ENCODE data around the gene PRDM7. TPM values are rescaled to one million over a fixed set of nuclear protein-coding genes. Genes with fewer than 3 reads are reported as not detected.

Gene PRDM7
- total and polyA plus RNA-seq, 2 of the 4 experiments (the other 2 are of a cell fraction): not detected

GRCh38 chr16:90077757-90078578 is 837 bp upstream of the PRDM7 start:
- H2BK120ac ChIP-seq (ENCODE audit: low read depth, low read length): peak overlapping the region; percentile 28
- H2BK15ac ChIP-seq (ENCODE audit: low read depth, low read length): peak overlapping the region; percentile 1; the same call in 1 of the 3 replicates
- peak overlapping the region; percentile 63; the same call in 1 of the 2 replicates for H3K23ac ChIP-seq (ENCODE audit: low read depth, low read length)
- H3K36me3 ChIP-seq (ENCODE audit: control insufficient read depth, insufficient read depth, low read length): no peaks in the 10 kb centered on the region
- peak; percentile 42 for DNase-seq
- H3K4ac ChIP-seq (ENCODE audit: low read depth, low read length): peak overlapping the region; percentile 85
- WGBS, 2 experiments (ENCODE audit: extremely low coverage in 2 of 2, insufficient read length in 1 of 2): 40% methylated on average over 12 of the region's 23 CpGs; no CpG with 5 or more reads in 1 of the 2 experiments
- H2AK5ac ChIP-seq (ENCODE audit: low read depth, low read length): no peak overlapping the region
- H3K79me1 ChIP-seq (ENCODE audit: low read depth in 1 of 2, low read length in 2 of 2): no peaks in the 10 kb centered on the region
- ChIA-PET POLR2A (ENCODE audit: unreplicated experiment) (no interaction called here), CTCF (no interaction called here)
- in situ Hi-C loops (cut with MboI; ENCODE audit: low sequenced_read_pairs) (no loop called here), dilution Hi-C loops (cut with HindIII; ENCODE audit: low sequenced_read_pairs, unreplicated experiment) (no loop called here), intact Hi-C loops (cut with micrococcal nuclease) (no loop called here)
- no TSS peak for BruUV-seq (replicated peaks)
- H3K56ac ChIP-seq (ENCODE audit: extremely low read depth, insufficient read depth, low read length): no peak overlapping the region; the same call in 1 of the 2 replicates
- no peaks in the 10 kb centered on the region for H4K20me1 ChIP-seq (ENCODE audit: insufficient read depth, low read length)
- H4K91ac ChIP-seq (ENCODE audit: insufficient read depth, low read depth, low read length): peak overlapping the region; percentile 33; the same call in 1 of the 2 replicates
- H2BK20ac ChIP-seq (ENCODE audit: low read depth, low read length): no peak overlapping the region
- no peaks in the 10 kb centered on the region for H3K9me3 ChIP-seq (ENCODE audit: control insufficient read depth, insufficient read depth, low read length)
- no peak overlapping the region for H2BK5ac ChIP-seq (ENCODE audit: low read depth, low read length, poor library complexity, severe bottlenecking)
- H3K4me1 ChIP-seq (ENCODE audit: control insufficient read depth, insufficient read depth, low read length): peaks cover 4% of the 10 kb centered on the region; the same call in 1 of the 2 replicates
- peak overlapping the region; percentile 17; the same call in 1 of the 2 replicates for H4K5ac ChIP-seq (ENCODE audit: low read depth, low read length)
- H3K9me1 ChIP-seq (ENCODE audit: insufficient read depth, low read length): 0 out of 2 replicates have a peak, but pooled peaks cover 3% of the 10 kb centered on the region
- peak overlapping the region; percentile 64 for H3K14ac ChIP-seq (replicated peaks; ENCODE audit: low read depth, low read length)
- no peak for TF ChIP-seq RAD21 (IDR thresholded peaks at IDR 0.05; ENCODE audit: low read length)
- TF ChIP-seq, protein P1, sequence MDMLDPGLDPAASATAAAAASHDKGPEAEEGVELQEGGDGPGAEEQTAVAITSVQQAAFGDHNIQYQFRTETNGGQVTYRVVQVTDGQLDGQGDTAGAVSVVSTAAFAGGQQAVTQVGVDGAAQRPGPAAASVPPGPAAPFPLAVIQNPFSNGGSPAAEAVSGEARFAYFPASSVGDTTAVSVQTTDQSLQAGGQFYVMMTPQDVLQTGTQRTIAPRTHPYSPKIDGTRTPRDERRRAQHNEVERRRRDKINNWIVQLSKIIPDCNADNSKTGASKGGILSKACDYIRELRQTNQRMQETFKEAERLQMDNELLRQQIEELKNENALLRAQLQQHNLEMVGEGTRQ (IDR thresholded peaks at IDR 0.05; ENCODE audit: low read depth, low read length): no peak
- TF ChIP-seq RFX5 (IDR thresholded peaks at IDR 0.05; ENCODE audit: low read depth, low read length): no peak
- TF ChIP-seq SMC3 (IDR thresholded peaks at IDR 0.05; ENCODE audit: low read depth, low read length): no peak
- no peak for TF ChIP-seq MAFK (IDR thresholded peaks at IDR 0.05; ENCODE audit: low read depth, low read length)
- TF ChIP-seq MXI1 (IDR thresholded peaks at IDR 0.05; ENCODE audit: borderline replicate concordance, low read depth, low read length): no peak
- peak overlapping the region; percentile 44 for H3K9ac ChIP-seq (ENCODE audit: low read depth, low read length)
- peaks cover 9% of the 10 kb centered on the region for H3K27me3 ChIP-seq (ENCODE audit: control insufficient read depth, insufficient read depth, low read length)
- peak overlapping the region; percentile 64 to 92; a peak in 3 of 4 replicates for H4K8ac ChIP-seq (ENCODE audit: low read depth in 2 of 2, low read length in 2 of 2)
- H3K4me2 ChIP-seq (ENCODE audit: low read depth, low read length): peak overlapping the region; percentile 79
- H2AFZ ChIP-seq (replicated peaks; ENCODE audit: low read length, poor library complexity): peak overlapping the region; percentile 91
- peak overlapping the region; percentile 46 for H3K4me3 ChIP-seq (ENCODE audit: insufficient read depth, low read depth, low read length)
- H3K18ac ChIP-seq (ENCODE audit: low read depth, low read length): peak overlapping the region; percentile 22; the same call in 1 of the 2 replicates
- peak; percentile 22 for ATAC-seq (ENCODE audit: low read depth)
- H2AK9ac ChIP-seq (replicated peaks; ENCODE audit: low read depth, low read length, poor library complexity): no peak overlapping the region
- H3K27ac ChIP-seq (ENCODE audit: insufficient read depth, low read length): peak overlapping the region; percentile 16; the same call in 1 of the 2 replicates

Data from IMR-90 (cell line).